NCI-H748 (cell line): ENCODE data around the gene PCGF3.
"Not testable (repeated sequence)": the region's sequence is repeated elsewhere in the genome, so short reads cannot be mapped to it uniquely, and the experiment has no call there.

Experiments used
- DNase-seq: peaks from one replicate; lab custom pipeline; 2025; ENCODE audit not compliant: unreplicated experiment; lab: John Stamatoyannopoulos, UW

The PCGF3 gene

GRCh38 chr4:762211-763190 is 56.9 kb downstream of the PCGF3 start:
- DNase-seq = no peak

GRCh38 chr4:763191-763810 is 57.7 kb downstream of the PCGF3 start:
- DNase-seq = no peak

- DNase-seq = no peak
Measured at GRCh38 chr4:763922-764321, 58.3 kb downstream of the PCGF3 start.

- no peak for DNase-seq
Measured at GRCh38 chr4:764405-765169, 59.0 kb downstream of the PCGF3 start.

GRCh38 chr4:766152-766515 is 60.5 kb downstream of the PCGF3 start:
- DNase-seq = no peak

- no peak for DNase-seq
Measured at GRCh38 chr4:766559-767283, 61.1 kb downstream of the PCGF3 start.

- DNase-seq = no peak
Measured at GRCh38 chr4:768076-768475, 62.4 kb downstream of the PCGF3 start.

GRCh38 chr4:768995-769394 is 63.4 kb downstream of the PCGF3 start:
- no peak for DNase-seq

GRCh38 chr4:769511-769910 is 63.9 kb downstream of the PCGF3 start:
- DNase-seq = no peak

- DNase-seq = no peak
Measured at GRCh38 chr4:770022-770421, 64.4 kb downstream of the PCGF3 start.

GRCh38 chr4:771464-771863 is 65.8 kb downstream of the PCGF3 start:
- no peak for DNase-seq

GRCh38 chr4:772118-772517 is 66.5 kb downstream of the PCGF3 start:
- DNase-seq = no peak

GRCh38 chr4:772776-773175 is 67.1 kb downstream of the PCGF3 start:
- no peak for DNase-seq

- no peak for DNase-seq
Measured at GRCh38 chr4:773214-773613, 67.6 kb downstream of the PCGF3 start.

GRCh38 chr4:774419-775092 is 68.9 kb downstream of the PCGF3 start:
- DNase-seq = not testable (repeated sequence)

- not testable (repeated sequence) for DNase-seq
Measured at GRCh38 chr4:775485-775884, 69.9 kb downstream of the PCGF3 start.

GRCh38 chr4:776743-777441 is 71.3 kb downstream of the PCGF3 start:
- DNase-seq = no peak

GRCh38 chr4:777520-778262 is 72.1 kb downstream of the PCGF3 start:
- no peak for DNase-seq

- DNase-seq = no peak
Measured at GRCh38 chr4:779555-779954, 73.9 kb downstream of the PCGF3 start.
